ENCODE measurements around the gene AZIN2. TPM values are rescaled to one million over a fixed set of nuclear protein-coding genes. Genes with fewer than 3 reads are reported as not detected.

Gene AZIN2
- total and polyA plus RNA-seq, 9 of the 15 experiments (the other 6 are each of a cell fraction or from before 2014, with no cell fraction given): 0.06 to 0.91 (median 0.42) TPM; not detected in 2

DNA sequence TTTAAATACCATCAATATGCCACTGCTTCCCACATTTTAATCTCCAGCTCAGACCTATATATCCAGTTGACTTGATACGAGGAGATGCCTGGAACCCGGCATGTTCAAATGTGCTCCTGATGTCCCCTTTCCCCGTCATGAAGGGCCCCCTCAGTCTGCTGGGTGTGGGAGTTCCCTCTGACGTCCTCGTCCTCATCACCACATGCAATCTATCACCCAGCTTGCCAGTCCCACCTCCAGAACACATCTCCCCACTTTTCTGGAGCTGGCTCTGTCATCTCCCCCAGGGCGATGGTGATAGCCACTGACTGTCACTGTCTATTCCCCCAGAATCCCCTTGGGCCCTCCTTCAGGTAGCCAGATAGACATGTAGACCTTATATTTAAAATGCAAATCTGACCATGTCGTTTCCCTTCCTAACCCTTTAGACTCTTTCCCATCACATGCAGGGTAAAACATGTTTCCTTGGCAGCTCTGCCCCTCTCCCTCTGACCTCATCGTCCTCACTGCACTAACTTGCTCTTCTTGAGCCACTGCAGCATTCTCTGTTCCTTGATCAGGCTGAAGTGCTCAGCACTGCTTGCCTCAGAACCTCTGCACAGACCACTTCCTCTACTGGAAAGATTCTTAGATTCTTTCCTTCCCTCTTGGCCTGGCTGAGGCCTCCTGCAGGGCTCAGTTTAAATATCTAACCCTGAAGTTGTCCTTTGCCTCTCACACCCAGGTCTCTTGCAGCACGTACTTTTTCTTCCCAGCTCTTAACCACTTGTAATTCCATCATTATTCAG is 7.4 kb downstream of the AZIN2 start:
- Histone ChIP-seq H3K4me1 (replicated peaks in 1 of 2; ENCODE audit: control insufficient read depth in 2 of 2, insufficient read depth in 2 of 2, low read length in 2 of 2) (no peaks in the 10 kb centered on the region), H3K4me3 (no peak overlapping the region), H3K79me2 (ENCODE audit: control insufficient read depth, insufficient read depth, low read length) (no peaks in the 10 kb centered on the region), H3K9me3 (replicated peaks; ENCODE audit: control insufficient read depth, insufficient read depth, low read depth, low read length) (no peaks in the 10 kb centered on the region), H3K36me3 (ENCODE audit: control insufficient read depth, insufficient read depth, low read length) (no peaks in the 10 kb centered on the region), H3K27ac (ENCODE audit: extremely low read depth, low read depth, low read length) (no peak overlapping the region), H3K9me1 (ENCODE audit: control insufficient read depth, insufficient read depth, low read length) (peaks cover 5% of the 10 kb centered on the region), H3K4me2 (ENCODE audit: insufficient read depth, low read length) (no peak overlapping the region), H2AFZ (ENCODE audit: low read depth, low read length) (no peak overlapping the region), H4K20me1 (replicated peaks; ENCODE audit: control insufficient read depth, insufficient read depth, low read length) (peaks cover 17% of the 10 kb centered on the region), H3K9ac (ENCODE audit: insufficient read depth in 1 of 2, low read depth in 2 of 2, low read length in 2 of 2) (no peak overlapping the region), H3K27me3 (ENCODE audit: control insufficient read depth in 2 of 2, insufficient read depth in 2 of 2, low read length in 2 of 2) (peaks cover 9 to 38% of the 10 kb centered on the region in 2 experiments; a peak in 3 of 5 replicates)
- TF ChIP-seq EZH2 (IDR thresholded peaks at IDR 0.05; ENCODE audit: borderline replicate concordance, low read depth, low read length): no peak
- no peak for TF ChIP-seq MXI1 (IDR thresholded peaks at IDR 0.05; ENCODE audit: low read depth, low read length)
- intact Hi-C loops (cut with micrococcal nuclease): loop anchor here (5.0 to 10.0 kb wide), 2 partner anchors 564 to 686 kb away; no protein-coding TSS in a partner anchor
- ATAC-seq: no peak
- FAIRE-seq: peak; percentile 29
- in situ Hi-C loops (cut with MboI): no loop called here
- ChIA-PET POLR2A (interaction anchor here (0.6 to 1.3 kb wide), 6 partner anchors 9 to 585 kb away, joined by 3 to 7 read pairs (median 4); partner anchors contain the start of gene RNF19B), CTCF (ENCODE audit: low intra/inter-chr PET ratio) (no interaction called here)
- BruUV-seq (replicated peaks): no TSS peak
- 3% methylated on average over 9 of the region's 9 CpGs for WGBS (ENCODE audit: insufficient coverage, low coverage, missing lambda C conversion rate)
- DNase-seq (ENCODE audit: extremely low read depth in 1 of 4, low spot score in 3 of 4): no peak

GRCh38 chr1:33089457-33089856 is 8.5 kb downstream of the AZIN2 start:
- ATAC-seq (no peak), FAIRE-seq (no peak), DNase-seq (ENCODE audit: extremely low read depth in 1 of 4, low spot score in 3 of 4) (no peak)
- H3K27me3 ChIP-seq (ENCODE audit: control insufficient read depth in 2 of 2, insufficient read depth in 2 of 2, low read length in 2 of 2): peaks cover 7 to 32% of the 10 kb centered on the region in 2 experiments; a peak in 3 of 5 replicates
- in situ Hi-C loops (cut with MboI): no loop called here
- H3K4me3 ChIP-seq: no peak overlapping the region
- H3K4me1 ChIP-seq (replicated peaks in 1 of 2; ENCODE audit: control insufficient read depth in 2 of 2, insufficient read depth in 2 of 2, low read length in 2 of 2): no peaks in the 10 kb centered on the region
- ChIA-PET CTCF (ENCODE audit: low intra/inter-chr PET ratio) (no interaction called here), POLR2A (interaction anchor here (0.5 to 1.1 kb wide), 3 partner anchors 14 to 42 kb away, joined by 3 read pairs; no protein-coding TSS in a partner anchor)
- no peaks in the 10 kb centered on the region for H3K9me3 ChIP-seq (replicated peaks; ENCODE audit: control insufficient read depth, insufficient read depth, low read depth, low read length)
- no peak overlapping the region for H3K4me2 ChIP-seq (ENCODE audit: insufficient read depth, low read length)
- no peak overlapping the region for H2AFZ ChIP-seq (ENCODE audit: low read depth, low read length)
- WGBS (ENCODE audit: insufficient coverage, low coverage, missing lambda C conversion rate): 3% methylated on average over 2 of the region's 2 CpGs
- TF ChIP-seq HCFC1 (IDR thresholded peaks at IDR 0.05; ENCODE audit: low read depth, low read length) (no peak), ZNF445 (CRISPR knock-in tag; IDR thresholded peaks at IDR 0.05; ENCODE audit: low read depth) (no peak), NR3C1 (CRISPR knock-in tag; IDR thresholded peaks at IDR 0.05) (no peak)
- TF ChIP-seq, protein P1, sequence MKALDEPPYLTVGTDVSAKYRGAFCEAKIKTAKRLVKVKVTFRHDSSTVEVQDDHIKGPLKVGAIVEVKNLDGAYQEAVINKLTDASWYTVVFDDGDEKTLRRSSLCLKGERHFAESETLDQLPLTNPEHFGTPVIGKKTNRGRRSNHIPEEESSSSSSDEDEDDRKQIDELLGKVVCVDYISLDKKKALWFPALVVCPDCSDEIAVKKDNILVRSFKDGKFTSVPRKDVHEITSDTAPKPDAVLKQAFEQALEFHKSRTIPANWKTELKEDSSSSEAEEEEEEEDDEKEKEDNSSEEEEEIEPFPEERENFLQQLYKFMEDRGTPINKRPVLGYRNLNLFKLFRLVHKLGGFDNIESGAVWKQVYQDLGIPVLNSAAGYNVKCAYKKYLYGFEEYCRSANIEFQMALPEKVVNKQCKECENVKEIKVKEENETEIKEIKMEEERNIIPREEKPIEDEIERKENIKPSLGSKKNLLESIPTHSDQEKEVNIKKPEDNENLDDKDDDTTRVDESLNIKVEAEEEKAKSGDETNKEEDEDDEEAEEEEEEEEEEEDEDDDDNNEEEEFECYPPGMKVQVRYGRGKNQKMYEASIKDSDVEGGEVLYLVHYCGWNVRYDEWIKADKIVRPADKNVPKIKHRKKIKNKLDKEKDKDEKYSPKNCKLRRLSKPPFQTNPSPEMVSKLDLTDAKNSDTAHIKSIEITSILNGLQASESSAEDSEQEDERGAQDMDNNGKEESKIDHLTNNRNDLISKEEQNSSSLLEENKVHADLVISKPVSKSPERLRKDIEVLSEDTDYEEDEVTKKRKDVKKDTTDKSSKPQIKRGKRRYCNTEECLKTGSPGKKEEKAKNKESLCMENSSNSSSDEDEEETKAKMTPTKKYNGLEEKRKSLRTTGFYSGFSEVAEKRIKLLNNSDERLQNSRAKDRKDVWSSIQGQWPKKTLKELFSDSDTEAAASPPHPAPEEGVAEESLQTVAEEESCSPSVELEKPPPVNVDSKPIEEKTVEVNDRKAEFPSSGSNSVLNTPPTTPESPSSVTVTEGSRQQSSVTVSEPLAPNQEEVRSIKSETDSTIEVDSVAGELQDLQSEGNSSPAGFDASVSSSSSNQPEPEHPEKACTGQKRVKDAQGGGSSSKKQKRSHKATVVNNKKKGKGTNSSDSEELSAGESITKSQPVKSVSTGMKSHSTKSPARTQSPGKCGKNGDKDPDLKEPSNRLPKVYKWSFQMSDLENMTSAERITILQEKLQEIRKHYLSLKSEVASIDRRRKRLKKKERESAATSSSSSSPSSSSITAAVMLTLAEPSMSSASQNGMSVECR (CRISPR knock-in tag; IDR thresholded peaks at IDR 0.05): no peak
- H4K20me1 ChIP-seq (replicated peaks; ENCODE audit: control insufficient read depth, insufficient read depth, low read length): peaks cover 17% of the 10 kb centered on the region; the same call in 1 of the 2 replicates
- no TSS peak for BruUV-seq (replicated peaks)
- no peak overlapping the region for H3K27ac ChIP-seq (ENCODE audit: extremely low read depth, low read depth, low read length)
- H3K79me2 ChIP-seq (ENCODE audit: control insufficient read depth, insufficient read depth, low read length): no peaks in the 10 kb centered on the region
- H3K9me1 ChIP-seq (ENCODE audit: control insufficient read depth, insufficient read depth, low read length): peaks cover 5% of the 10 kb centered on the region
- H3K36me3 ChIP-seq (ENCODE audit: control insufficient read depth, insufficient read depth, low read length): no peaks in the 10 kb centered on the region
- intact Hi-C loops (cut with micrococcal nuclease): loop anchor here (5.0 to 10.0 kb wide), 2 partner anchors 565 to 687 kb away; no protein-coding TSS in a partner anchor
- no peak overlapping the region for H3K9ac ChIP-seq (ENCODE audit: insufficient read depth in 1 of 2, low read depth in 2 of 2, low read length in 2 of 2)

Data from K562 (cell line).